Measurements from ENCODE around the gene JAG2.

The JAG2 gene

DNA sequence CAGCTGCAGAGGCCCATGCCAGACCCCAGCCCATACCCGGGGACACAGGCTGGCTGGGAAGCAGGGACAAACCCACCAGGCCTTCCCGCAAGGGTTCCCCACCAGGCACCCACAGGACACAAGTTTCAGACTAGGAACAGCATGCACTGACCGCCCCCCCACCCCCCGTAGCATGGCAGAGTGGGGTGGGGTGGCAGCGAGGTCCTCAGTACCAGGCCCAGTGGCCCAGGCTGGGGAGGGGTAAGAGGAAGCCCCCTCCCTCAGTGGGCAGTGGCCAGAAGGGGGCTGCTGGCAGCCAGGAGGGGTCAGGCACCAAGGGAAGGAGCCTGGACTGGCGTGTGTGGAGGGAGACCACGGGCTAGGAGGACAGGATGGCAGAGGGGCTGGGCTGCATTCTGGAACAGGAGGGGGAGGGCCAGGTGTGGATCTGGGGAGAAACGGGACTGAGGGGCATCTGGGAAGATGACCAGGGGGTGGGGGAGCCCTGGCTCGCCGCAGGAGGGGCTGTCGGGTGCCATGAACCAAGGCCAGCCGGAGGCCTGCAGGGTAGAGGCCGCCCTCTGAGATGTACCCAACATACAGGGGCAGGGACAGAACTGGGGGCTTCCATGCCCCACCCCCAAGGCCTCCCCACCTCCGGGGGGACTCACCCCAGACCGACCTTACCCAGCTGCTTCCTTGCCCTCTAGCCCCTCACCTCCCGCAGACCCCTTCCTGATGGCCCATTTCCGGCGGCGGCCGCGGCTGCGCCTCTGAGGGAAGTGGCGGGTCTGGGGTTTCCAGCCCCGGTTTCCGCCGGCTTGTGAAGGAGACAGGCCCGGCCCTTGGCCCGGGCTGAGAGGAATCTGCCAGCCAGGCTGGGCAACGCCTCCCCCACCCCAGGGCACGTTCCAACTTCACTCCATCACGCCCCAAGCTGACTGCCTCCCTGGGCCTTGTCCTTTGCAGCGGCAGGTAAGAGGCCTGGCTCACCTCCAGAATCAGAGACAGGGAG lies 5.6 kb upstream of the JAG2 start:
- DNase-seq (ENCODE audit: low spot score), result peak; percentile 82
- CTCF ChIA-PET, result interaction anchor here (0.7 kb wide), 1 partner anchor 306 kb away, joined by 3 read pairs; no protein-coding TSS in a partner anchor
- POLR2A ChIA-PET (ENCODE audit: low non-redundant PET), result interaction anchor here (0.6 kb wide), 1 partner anchor 77 kb away, joined by 3 read pairs; no protein-coding TSS in a partner anchor
- H3K27ac ChIP-seq, result peak overlapping the region; percentile 86
- no peak for TF ChIP-seq CTCF (conservative IDR thresholded peaks at IDR 0.05; ENCODE audit: low read depth)

GRCh38 chr14:105173145-105173544 lies 4.6 kb upstream of the JAG2 start:
- POLR2A ChIA-PET (ENCODE audit: low non-redundant PET), result no interaction called here
- no peak overlapping the region for H3K27ac ChIP-seq
- CTCF ChIA-PET, result interaction anchor here (0.7 to 1.3 kb wide), 2 partner anchors 30 to 87 kb away, joined by 3 to 4 read pairs; no protein-coding TSS in a partner anchor
- TF ChIP-seq CTCF (conservative IDR thresholded peaks at IDR 0.05; ENCODE audit: low read depth), result no peak
- no peak for DNase-seq (ENCODE audit: low spot score)

- DNase-seq (ENCODE audit: low spot score), result no peak
- TF ChIP-seq CTCF (conservative IDR thresholded peaks at IDR 0.05; ENCODE audit: low read depth), result no peak
- POLR2A ChIA-PET (ENCODE audit: low non-redundant PET), result no interaction called here
- peak overlapping the region; percentile 14; the same call in 1 of the 2 replicates for H3K27ac ChIP-seq
- CTCF ChIA-PET, result interaction anchor here (0.6 to 1.3 kb wide), 5 partner anchors 31 to 314 kb away, joined by 3 to 8 read pairs (median 4); no protein-coding TSS in a partner anchor
Measured at GRCh38 chr14:105172476-105172875, 3.9 kb upstream of the JAG2 start.

- ChIA-PET CTCF (interaction anchor here (0.7 to 8.3 kb wide), 2 partner anchors 82 to 91 kb away, joined by 3 to 99 read pairs; no protein-coding TSS in a partner anchor), POLR2A (ENCODE audit: low non-redundant PET) (no interaction called here)
- DNase-seq (ENCODE audit: low spot score), result no peak
- no peak for TF ChIP-seq CTCF (conservative IDR thresholded peaks at IDR 0.05; ENCODE audit: low read depth)
- H3K27ac ChIP-seq, result peak overlapping the region; percentile 17
Measured at GRCh38 chr14:105171004-105171673, 2.6 kb upstream of the JAG2 start.

DNA sequence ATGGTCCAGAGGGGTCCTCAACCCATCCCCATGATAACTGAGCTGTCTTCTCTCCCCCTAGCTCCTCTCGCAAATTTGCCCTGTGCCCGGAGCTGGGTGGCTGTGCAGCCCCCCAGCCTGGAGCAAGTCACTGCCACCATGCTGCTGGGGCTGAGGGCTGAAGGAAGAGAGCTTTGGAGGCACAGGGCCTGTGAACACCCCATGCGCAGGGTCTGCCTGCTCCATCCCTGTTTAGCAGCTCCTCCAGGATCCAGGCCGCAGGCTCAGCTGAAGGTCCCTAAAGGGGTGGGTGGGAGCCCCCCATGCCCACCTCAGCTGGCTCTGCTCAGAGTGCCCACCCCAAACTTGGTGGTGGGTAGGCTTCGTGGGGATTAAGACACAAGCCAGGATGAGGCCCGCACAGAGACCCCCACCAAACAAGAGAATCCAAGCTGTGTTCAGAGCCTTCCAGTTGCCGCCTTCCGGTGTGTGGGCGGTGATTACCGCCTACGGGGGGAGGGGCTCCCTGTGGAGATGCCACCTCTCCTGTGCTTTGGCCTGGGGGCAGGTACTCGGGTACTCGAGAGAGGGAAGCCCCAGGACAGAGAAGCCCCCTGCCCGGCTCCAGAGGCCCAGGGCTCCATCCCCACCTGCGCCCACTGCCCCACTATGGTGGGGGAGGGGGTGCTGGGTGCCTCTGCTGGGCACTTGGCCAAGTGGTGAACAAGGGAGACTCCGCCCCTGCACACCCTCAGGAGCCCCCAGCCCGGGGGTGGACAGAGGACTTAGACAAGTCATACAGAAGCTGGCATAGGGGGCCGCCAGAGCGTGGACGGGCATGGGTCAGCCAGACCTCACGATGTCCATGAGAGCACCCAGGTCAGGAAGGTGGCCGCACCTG lies 1.4 kb upstream of the JAG2 start:
- TF ChIP-seq CTCF (conservative IDR thresholded peaks at IDR 0.05; ENCODE audit: low read depth), result no peak
- ChIA-PET POLR2A (ENCODE audit: low non-redundant PET) (no interaction called here), CTCF (interaction anchor here (0.6 to 8.3 kb wide), 7 partner anchors 25 to 402 kb away, joined by 3 to 99 read pairs (median 3); no protein-coding TSS in a partner anchor)
- H3K27ac ChIP-seq, result no peak overlapping the region
- DNase-seq (ENCODE audit: low spot score), result no peak

All from RWPE1 (cell line).